H9 (cell line): ENCODE measurements around the gene GALNT5. TPM values are rescaled to one million over a fixed set of nuclear protein-coding genes. Genes with fewer than 3 reads are reported as not detected.

ENCODE experiments used
- DNase-seq: peaks from one replicate; pipeline ENCODE4 v3.0.0-alpha.2; 2017
- H2AFZ ChIP-seq: one replicate; pipeline ENCODE4 v1.6.1; 2013; ENCODE audit warnings: mild to moderate bottlenecking, low read length, control low read depth, moderate library complexity
- H2AK5ac ChIP-seq: 2 replicates; pipeline ENCODE4 v1.6.1; 2013; ENCODE audit warnings: low read length, control low read depth, mixed read lengths; ENCODE audit not compliant: insufficient read length
- H2BK120ac ChIP-seq: one replicate; pipeline ENCODE4 v1.6.1; 2013; ENCODE audit warnings: low read depth, mild to moderate bottlenecking, low read length, control low read depth, inconsistent platforms; ENCODE audit not compliant: poor library complexity, severe bottlenecking
- H2BK12ac ChIP-seq: 2 replicates; pipeline ENCODE4 v1.6.1; 2013; ENCODE audit warnings: low read length, control low read depth, mixed read lengths, low read depth; ENCODE audit not compliant: insufficient read length
- H2BK15ac ChIP-seq: 2 replicates; pipeline ENCODE4 v1.6.1; 2013; ENCODE audit warnings: low read depth, low read length, control low read depth
- H2BK20ac ChIP-seq: one replicate; pipeline ENCODE4 v1.6.1; 2013; ENCODE audit warnings: low read depth, mild to moderate bottlenecking, low read length, control low read depth, inconsistent platforms; ENCODE audit not compliant: poor library complexity, severe bottlenecking
- H2BK5ac ChIP-seq: 2 replicates; pipeline ENCODE4 v1.6.1; 2013; ENCODE audit warnings: low read length, control low read depth, mixed read lengths; ENCODE audit not compliant: insufficient read length
- H3K14ac ChIP-seq: 2 replicates; pipeline ENCODE4 v1.6.1; 2013; ENCODE audit warnings: low read length, control low read depth; ENCODE audit not compliant: insufficient read depth
- H3K18ac ChIP-seq: 2 replicates; pipeline ENCODE4 v1.6.1; 2013; ENCODE audit warnings: low read depth, mild to moderate bottlenecking, mixed read lengths, low read length, control low read depth; ENCODE audit not compliant: insufficient read length
- H3K23ac ChIP-seq: 2 replicates; pipeline ENCODE4 v1.6.1; 2013; ENCODE audit warnings: low read length, control low read depth, mixed read lengths, low read depth; ENCODE audit not compliant: insufficient read length
- H3K23me2 ChIP-seq: 2 replicates; pipeline ENCODE4 v1.6.1; 2013; ENCODE audit warnings: low read depth, mild to moderate bottlenecking, mixed read lengths, low read length, control low read depth; ENCODE audit not compliant: insufficient read length, poor library complexity, severe bottlenecking
- H3K27ac ChIP-seq: 2 replicates; pipeline ENCODE4 v1.5.1; 2013; ENCODE audit warnings: low read length, control low read depth, mixed read lengths, low read depth; ENCODE audit not compliant: insufficient read length
- H3K27me3 ChIP-seq: 2 replicates; pipeline ENCODE4 v1.6.1; 2013; ENCODE audit warnings: low read length, control low read depth, inconsistent platforms; ENCODE audit not compliant: insufficient read depth
- H3K4ac ChIP-seq: 2 replicates; pipeline ENCODE4 v1.6.1; 2013; ENCODE audit warnings: low read depth, mild to moderate bottlenecking, control low read depth, inconsistent platforms, low read length, moderate library complexity
- H3K4me1 ChIP-seq: 2 replicates; pipeline ENCODE4 v1.6.1; 2013; ENCODE audit warnings: low read length, control low read depth, inconsistent platforms; ENCODE audit not compliant: insufficient read depth
- H3K4me2 ChIP-seq: 2 replicates; pipeline ENCODE4 v1.6.1; 2013; ENCODE audit warnings: low read length, control low read depth, mixed read lengths; ENCODE audit not compliant: insufficient read length, insufficient read depth
- H3K56ac ChIP-seq: 2 replicates; pipeline ENCODE4 v1.6.1; 2013; ENCODE audit warnings: low read depth, mild to moderate bottlenecking, mixed read lengths, low read length, control low read depth; ENCODE audit not compliant: insufficient read length
- H3K79me1 ChIP-seq: 2 replicates; pipeline ENCODE4 v1.6.1; 2013; ENCODE audit warnings: low read depth, mild to moderate bottlenecking, moderate library complexity, low read length, control low read depth, inconsistent platforms; ENCODE audit not compliant: insufficient read depth, poor library complexity, severe bottlenecking
- H3K79me2 ChIP-seq: 2 replicates; pipeline ENCODE4 v1.6.1; 2013; ENCODE audit warnings: low read length, control low read depth, inconsistent platforms; ENCODE audit not compliant: insufficient read depth
- H3K9ac ChIP-seq: 2 replicates; pipeline ENCODE4 v1.6.1; 2013; ENCODE audit warnings: low read length, control low read depth, mixed read lengths; ENCODE audit not compliant: insufficient read length; ENCODE audit errors: extremely low read depth
- H3K9me3 ChIP-seq: one replicate; pipeline ENCODE4 v1.6.1; 2013; ENCODE audit warnings: low read depth, low read length, inconsistent platforms; ENCODE audit not compliant: control insufficient read depth
- H3T11ph ChIP-seq: one replicate; pipeline ENCODE4 v1.6.1; 2013; ENCODE audit warnings: mild to moderate bottlenecking, low read length, control low read depth, inconsistent platforms
- H4K20me1 ChIP-seq: one replicate; pipeline ENCODE4 v1.6.1; 2013; ENCODE audit not compliant: control insufficient read depth, insufficient read length, insufficient read depth
- H4K5ac ChIP-seq: 2 replicates; pipeline ENCODE4 v1.6.1; 2013; ENCODE audit warnings: low read depth, mild to moderate bottlenecking, mixed read lengths, low read length, control low read depth; ENCODE audit not compliant: insufficient read length
- H4K8ac ChIP-seq: replicated peaks from 2 replicates; pipeline ENCODE4 v1.6.1; 2013; ENCODE audit warnings: low read length, control low read depth, mixed read lengths, low read depth; ENCODE audit not compliant: insufficient read length
- H4K91ac ChIP-seq: 2 replicates; pipeline ENCODE4 v1.6.1; 2013; ENCODE audit warnings: low read depth, mild to moderate bottlenecking, moderate library complexity, mixed read lengths, low read length, control low read depth; ENCODE audit not compliant: insufficient read length
- H3K27ac Mint-ChIP-seq, 3 experiments: 2 replicates in 2 of 3; 3 replicates in 1 of 3; pipeline ENCODE4 v1.8.0; 2020 to 2021; ENCODE audit warnings: mixed read lengths in 3 of 3, mild to moderate bottlenecking in 1 of 3, moderate library complexity in 1 of 3
- H3K27me3 Mint-ChIP-seq: 2 replicates; pipeline ENCODE4 v1.8.0; 2021; ENCODE audit warnings: low read depth, mild to moderate bottlenecking, moderate library complexity, mixed read lengths
- H3K36me3 Mint-ChIP-seq, 3 experiments: 2 replicates in 2 of 3; 3 replicates in 1 of 3; pipeline ENCODE4 v1.8.0; 2020 to 2021; ENCODE audit warnings: low read depth in 3 of 3, mixed read lengths in 3 of 3; ENCODE audit not compliant: insufficient read depth in 1 of 3
- H3K4me1 Mint-ChIP-seq, 2 experiments: 2 replicates each; pipeline ENCODE4 v1.8.0; 2020; ENCODE audit warnings: mixed read lengths in 2 of 2
- H3K4me3 Mint-ChIP-seq, 2 experiments: 2 replicates in 1 of 2; 3 replicates in 1 of 2; pipeline ENCODE4 v1.8.0; 2020 to 2021; ENCODE audit warnings: mild to moderate bottlenecking in 2 of 2, mixed read lengths in 2 of 2, moderate library complexity in 1 of 2
- H3K9me3 Mint-ChIP-seq, 2 experiments: 2 replicates in 1 of 2; 3 replicates in 1 of 2; pipeline ENCODE4 v1.8.0; 2020; ENCODE audit warnings: mild to moderate bottlenecking in 2 of 2, mixed read lengths in 2 of 2, moderate library complexity in 1 of 2
- WGBS: extraction: QIAGEN DNeasy Blood & Tissue Kit; methylation state at CpG from one replicate; pipeline ENCODE4 v1.1.7; 2013; ENCODE audit warnings: missing lambda C conversion rate, low lambda C conversion rate, mixed read lengths; ENCODE audit not compliant: insufficient read length; ENCODE audit errors: extremely low coverage; 5-methylcytosine and 5-hydroxymethylcytosine counted together
- total RNA-seq: library from RNA; stranded (reverse); gene quantifications from 2 replicates; pipeline ENCODE4 v1.2.1, GENCODE V29; 2021
- TF ChIP-seq, protein P1 (sequence below): fragments of 200-600 bp; sonication (generic); conservative IDR thresholded peaks from 3 replicates; pipeline ENCODE4 v1.8.0; 2021; ENCODE audit warnings: antibody characterized with exemption, mild to moderate bottlenecking

Gene GALNT5
- total RNA-seq, 1 experiment from 2014 or later = 0.17 TPM

DNA sequence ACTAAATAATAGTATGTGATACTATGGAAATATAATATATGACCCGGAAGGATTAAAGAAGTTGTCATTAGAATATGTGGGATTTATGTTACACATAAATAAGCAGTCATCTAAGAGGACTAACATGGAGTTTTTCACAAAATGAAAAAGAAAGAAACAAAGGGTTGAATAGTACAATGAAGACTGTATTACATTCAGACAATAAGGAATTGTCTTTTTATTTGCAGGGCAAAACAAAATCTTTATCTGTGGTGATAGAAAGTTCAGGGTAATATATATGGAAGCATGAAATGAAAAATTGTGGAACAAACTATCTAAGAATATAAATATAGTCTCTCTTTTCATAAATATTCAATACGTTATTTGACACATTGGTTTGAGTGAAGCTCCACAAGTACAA, 62.3 kb downstream of the GALNT5 start:
- Histone ChIP-seq H4K91ac (no peak overlapping the region), H3K56ac (no peak overlapping the region), H3K23ac (no peak overlapping the region), H4K5ac (no peak overlapping the region), H3K14ac (no peak overlapping the region), H3K18ac (no peak overlapping the region), H3K4me1 (peaks cover 2% of the 10 kb centered on the region; the same call in 1 of the 2 replicates), H3K4me2 (no peak overlapping the region), H4K8ac (no peak overlapping the region), H3K79me2 (no peaks in the 10 kb centered on the region), H3T11ph (no peak overlapping the region), H2BK120ac (no peak overlapping the region), H3K9me3 (no peaks in the 10 kb centered on the region), H2BK5ac (no peak overlapping the region), H2BK20ac (no peak overlapping the region), H3K79me1 (no peaks in the 10 kb centered on the region), H2AK5ac (no peak overlapping the region), H3K4ac (no peak overlapping the region), H2AFZ (no peak overlapping the region), H3K9ac (no peak overlapping the region), H3K27me3 (no peaks in the 10 kb centered on the region), H2BK15ac (no peak overlapping the region), H3K27ac (no peak overlapping the region), H4K20me1 (no peaks in the 10 kb centered on the region), H3K23me2 (no peaks in the 10 kb centered on the region), H2BK12ac (no peak overlapping the region)
- Mint-ChIP-seq H3K27me3 (no peaks in the 10 kb centered on the region), H3K4me1 (peaks cover 34 to 49% of the 10 kb centered on the region in 2 experiments), H3K4me3 (no peak overlapping the region), H3K27ac (no peak overlapping the region), H3K36me3 (no peaks in the 10 kb centered on the region), H3K9me3 (no peaks in the 10 kb centered on the region)
- TF ChIP-seq, protein P1, sequence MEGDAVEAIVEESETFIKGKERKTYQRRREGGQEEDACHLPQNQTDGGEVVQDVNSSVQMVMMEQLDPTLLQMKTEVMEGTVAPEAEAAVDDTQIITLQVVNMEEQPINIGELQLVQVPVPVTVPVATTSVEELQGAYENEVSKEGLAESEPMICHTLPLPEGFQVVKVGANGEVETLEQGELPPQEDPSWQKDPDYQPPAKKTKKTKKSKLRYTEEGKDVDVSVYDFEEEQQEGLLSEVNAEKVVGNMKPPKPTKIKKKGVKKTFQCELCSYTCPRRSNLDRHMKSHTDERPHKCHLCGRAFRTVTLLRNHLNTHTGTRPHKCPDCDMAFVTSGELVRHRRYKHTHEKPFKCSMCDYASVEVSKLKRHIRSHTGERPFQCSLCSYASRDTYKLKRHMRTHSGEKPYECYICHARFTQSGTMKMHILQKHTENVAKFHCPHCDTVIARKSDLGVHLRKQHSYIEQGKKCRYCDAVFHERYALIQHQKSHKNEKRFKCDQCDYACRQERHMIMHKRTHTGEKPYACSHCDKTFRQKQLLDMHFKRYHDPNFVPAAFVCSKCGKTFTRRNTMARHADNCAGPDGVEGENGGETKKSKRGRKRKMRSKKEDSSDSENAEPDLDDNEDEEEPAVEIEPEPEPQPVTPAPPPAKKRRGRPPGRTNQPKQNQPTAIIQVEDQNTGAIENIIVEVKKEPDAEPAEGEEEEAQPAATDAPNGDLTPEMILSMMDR = no peak
- no peak for DNase-seq
- WGBS = no CpG with 5 or more reads among the region's 2 CpGs
